ENCODE results near the gene GRHL1. TPM values are rescaled to one million over a fixed set of nuclear protein-coding genes. Genes with fewer than 3 reads are reported as not detected.

GRHL1 gene
- total and polyA plus RNA-seq, 2 of the 8 experiments (the other 6 are each of a cell fraction or from before 2014, with no cell fraction given), result 1.3 to 3.6 TPM

DNA sequence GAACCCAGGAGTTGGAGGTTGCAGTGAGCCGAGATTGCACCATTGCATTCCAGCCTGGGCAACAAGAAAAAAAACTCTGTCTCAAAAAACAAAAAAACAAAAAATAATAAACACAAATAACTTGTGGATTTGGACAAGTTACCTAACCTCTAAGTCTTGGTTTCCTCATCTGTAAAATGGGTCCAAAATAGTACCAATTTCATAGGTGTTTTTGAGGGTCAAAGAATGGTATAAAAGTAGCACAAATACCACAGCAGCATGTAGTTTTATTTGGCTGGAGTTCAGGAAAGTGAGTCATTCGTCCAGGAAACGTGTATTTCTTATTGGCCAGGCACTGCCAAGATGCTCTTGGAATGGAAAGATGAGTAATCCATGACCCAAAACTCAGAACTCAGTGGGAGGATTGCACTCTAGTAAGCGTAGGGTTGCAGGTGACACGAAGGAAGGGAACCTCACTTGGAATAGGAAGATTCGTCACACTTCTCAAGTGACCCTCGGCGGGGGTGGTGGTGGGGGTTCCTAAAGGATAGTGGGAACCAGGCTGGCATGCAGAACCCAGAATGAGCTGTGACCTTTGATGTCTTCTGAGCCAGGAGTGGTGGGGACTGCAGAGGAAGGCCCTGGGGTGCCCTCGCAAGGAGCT is 24.4 kb downstream of the GRHL1 start:
- Histone ChIP-seq H4K5ac (ENCODE audit: insufficient read length, low read depth, low read length) (no peak overlapping the region), H4K8ac (ENCODE audit: extremely low read depth, insufficient read depth, low read length) (no peak overlapping the region), H3K14ac (ENCODE audit: insufficient read length) (no peak overlapping the region), H3K4me1 (replicated peaks in 1 of 4; ENCODE audit: control insufficient read depth in 3 of 4, insufficient read depth in 4 of 4, low read length in 3 of 4) (no peaks in the 10 kb centered on the region), H3K36me3 (ENCODE audit: control insufficient read depth in 2 of 4, insufficient read depth in 4 of 4, low read length in 3 of 4) (no peaks in the 10 kb centered on the region; a peak in 1 of 8 replicates), H3K23me2 (ENCODE audit: low read depth, low read length) (no peaks in the 10 kb centered on the region), H4K91ac (replicated peaks; ENCODE audit: insufficient read length, low read length) (no peak overlapping the region), H3K4me2 (ENCODE audit: insufficient read depth in 1 of 2, low read depth in 2 of 2, low read length in 2 of 2) (no peak overlapping the region), H3K79me1 (ENCODE audit: low read depth, low read length) (no peaks in the 10 kb centered on the region), H2AK5ac (ENCODE audit: low read depth, low read length) (no peak overlapping the region), H3K9ac (replicated peaks in 1 of 4; ENCODE audit: extremely low read depth in 1 of 4, low read depth in 3 of 4, low read length in 3 of 4) (no peak overlapping the region), H2BK5ac (ENCODE audit: low read depth, low read length) (no peak overlapping the region), H2BK15ac (ENCODE audit: low read length) (no peak overlapping the region), H3K23ac (ENCODE audit: insufficient read length) (no peak overlapping the region), H2BK120ac (replicated peaks; ENCODE audit: low read depth, low read length) (no peak overlapping the region), H3K9me3 (ENCODE audit: insufficient read depth in 2 of 2, low read depth in 1 of 2, low read length in 1 of 2) (no peaks in the 10 kb centered on the region), H3K4me3 (ENCODE audit: extremely low read depth in 1 of 4, insufficient read depth in 2 of 4, low read depth in 3 of 4, low read length in 4 of 4) (no peak overlapping the region), H3K79me2 (ENCODE audit: control insufficient read depth in 1 of 2, insufficient read depth in 2 of 2, low read length in 2 of 2) (no peaks in the 10 kb centered on the region), H4K20me1 (replicated peaks in 1 of 2; ENCODE audit: control insufficient read depth in 1 of 2, insufficient read depth in 2 of 2, low read length in 2 of 2) (no peaks in the 10 kb centered on the region), H3K4ac (replicated peaks; ENCODE audit: insufficient read length, low read depth, low read length) (no peak overlapping the region), H3K27ac (ENCODE audit: low read depth, low read length) (no peak overlapping the region), H3K18ac (ENCODE audit: extremely low read depth, low read length) (no peak overlapping the region), H2BK20ac (ENCODE audit: low read length) (no peak overlapping the region), H3K27me3 (replicated peaks in 1 of 4; ENCODE audit: control insufficient read depth in 3 of 4, extremely low read depth in 1 of 4, insufficient read depth in 3 of 4, low read length in 3 of 4) (no peaks in the 10 kb centered on the region), H2BK12ac (ENCODE audit: low read depth, low read length) (no peak overlapping the region), H3K56ac (replicated peaks; ENCODE audit: insufficient read length, low read depth, low read length) (no peak overlapping the region), H2AFZ (ENCODE audit: low read length) (no peak overlapping the region)
- TF ChIP-seq SUZ12 (IDR thresholded peaks at IDR 0.05; ENCODE audit: low read length) (no peak), BACH1 (IDR thresholded peaks at IDR 0.05; ENCODE audit: low read length) (no peak), RAD21 (IDR thresholded peaks at IDR 0.05 in 1 of 2, conservative IDR thresholded peaks at IDR 0.05 in 1 of 2; ENCODE audit: low read depth in 2 of 2, low read length in 2 of 2) (no peak), BCL11A (IDR thresholded peaks at IDR 0.05; ENCODE audit: low read depth in 2 of 2, low read length in 2 of 2) (no peak)
- ChIA-PET CTCF (ENCODE audit: partially characterized antibody) (interaction anchor here (0.6 to 3.5 kb wide), 4 partner anchors 9 to 468 kb away, joined by 3 to 40 read pairs (median 4); no protein-coding TSS in a partner anchor), POLR2A (ENCODE audit: partially characterized antibody) (interaction anchor here (1.2 kb wide), 1 partner anchor 62 kb away, joined by 3 read pairs; no protein-coding TSS in a partner anchor)
- FAIRE-seq, result no peak
- DNase-seq (ENCODE audit: low read depth in 1 of 2, low spot score in 2 of 2), result no peak
- 92% methylated on average over 9 of the region's 9 CpGs; no CpG with 5 or more reads in 1 of the 2 experiments for WGBS, 2 experiments (ENCODE audit: extremely low coverage in 1 of 2, insufficient coverage in 1 of 2, insufficient read length in 1 of 2, insufficient replicate concordance in 2 of 2, low coverage in 1 of 2, low lambda C conversion rate in 2 of 2, missing lambda C conversion rate in 1 of 2)

Measured in H1 (cell line).